CD14-positive monocyte (primary cell): ENCODE data around the gene STK32B. TPM values are rescaled to one million over a fixed set of nuclear protein-coding genes. Genes with fewer than 3 reads are reported as not detected.

ENCODE experiments used
- DNase-seq, 3 donors: peaks; one replicate each; pipeline ENCODE4 v3.0.0-alpha.2; 2011 to 2022
- H2AFZ ChIP-seq: 2 replicates; pipeline ENCODE4 v1.6.0; 2012; ENCODE audit warnings: mild to moderate bottlenecking, low read depth, low read length, inconsistent platforms; ENCODE audit not compliant: insufficient read depth, poor library complexity, severe bottlenecking
- H3K27ac ChIP-seq, 2 donors: 1 replicate in 1 of 2; 2 replicates in 1 of 2; pipeline ENCODE4 v1.5.1; 2012 to 2013; ENCODE audit warnings: low read length in 2 of 2, control low read depth in 1 of 2, inconsistent platforms in 1 of 2, low read depth in 1 of 2, mild to moderate bottlenecking in 1 of 2
- H3K27me3 ChIP-seq, 2 donors: one replicate each; pipeline versions ENCODE4 v1.6.0 to v1.6.1; 2011 to 2013; ENCODE audit warnings: low read length in 2 of 2; ENCODE audit not compliant: control insufficient read depth in 2 of 2, insufficient read depth in 2 of 2
- H3K36me3 ChIP-seq, 2 donors: replicated peaks in 1 of 2; 1 replicate in 1 of 2; 2 replicates in 1 of 2; pipeline versions ENCODE4 v1.5.1 to v1.6.1; 2012 to 2013; ENCODE audit warnings: low read length in 2 of 2, control low read depth in 1 of 2, inconsistent platforms in 1 of 2, mild to moderate bottlenecking in 1 of 2; ENCODE audit not compliant: insufficient read depth in 2 of 2, control insufficient read depth in 1 of 2
- H3K4me1 ChIP-seq, 2 donors: 1 replicate in 1 of 2; 2 replicates in 1 of 2; pipeline versions ENCODE4 v1.5.1 to v1.6.1; 2012 to 2013; ENCODE audit warnings: low read length in 2 of 2, control low read depth in 1 of 2, inconsistent platforms in 1 of 2, mild to moderate bottlenecking in 1 of 2, moderate library complexity in 1 of 2; ENCODE audit not compliant: insufficient read depth in 2 of 2, control insufficient read depth in 1 of 2
- H3K4me2 ChIP-seq: replicated peaks from 2 replicates; pipeline ENCODE3; 2012; ENCODE audit warnings: low read length, moderate library complexity, mild to moderate bottlenecking; ENCODE audit not compliant: poor library complexity, severe bottlenecking; ENCODE audit errors: extremely low read depth
- H3K4me3 ChIP-seq, 3 experiments: fragments of 200-600 bp in 1 of 3; sonication (generic) in 1 of 3; replicated peaks in 1 of 3; 1 replicate in 2 of 3; 2 replicates in 1 of 3; pipeline ENCODE4 v1.5.1; 2011 to 2013; ENCODE audit warnings: low read length in 3 of 3, mild to moderate bottlenecking in 3 of 3, control low read depth in 2 of 3, low read depth in 2 of 3, inconsistent platforms in 1 of 3, moderate library complexity in 1 of 3
- H3K79me2 ChIP-seq: 2 replicates; pipeline ENCODE4 v1.6.0; 2012; ENCODE audit warnings: mild to moderate bottlenecking, control low read depth, inconsistent platforms, low read length, moderate library complexity; ENCODE audit not compliant: insufficient read depth
- H3K9ac ChIP-seq: 2 replicates; pipeline ENCODE4 v1.6.0; 2017; ENCODE audit warnings: low read length, mild to moderate bottlenecking; ENCODE audit not compliant: insufficient read depth, poor library complexity, severe bottlenecking
- H3K9me3 ChIP-seq, 2 donors: replicated peaks in 1 of 2; 1 replicate in 1 of 2; 2 replicates in 1 of 2; pipeline versions ENCODE4 v1.5.1 to v1.6.1; 2012 to 2013; ENCODE audit warnings: low read length in 2 of 2, control low read depth in 1 of 2; ENCODE audit not compliant: control insufficient read depth in 1 of 2, insufficient read depth in 1 of 2
- H4K20me1 ChIP-seq: 2 replicates; pipeline ENCODE4 v1.6.0; 2012; ENCODE audit warnings: mild to moderate bottlenecking, low read length, control low read depth, moderate library complexity; ENCODE audit not compliant: insufficient read depth
- H3K27ac Mint-ChIP-seq, 7 donors: one replicate each; pipeline ENCODE4 v1.8.0; 2020; ENCODE audit warnings: mild to moderate bottlenecking in 7 of 7, mixed read lengths in 7 of 7, moderate library complexity in 6 of 7, inconsistent platforms in 2 of 7
- H3K27me3 Mint-ChIP-seq, 3 donors: one replicate each; pipeline ENCODE4 v1.8.0; 2021 to 2022; ENCODE audit warnings: low read depth in 3 of 3, mild to moderate bottlenecking in 3 of 3, mixed read lengths in 3 of 3, moderate library complexity in 3 of 3, inconsistent platforms in 1 of 3
- H3K36me3 Mint-ChIP-seq, 2 donors: one replicate each; pipeline ENCODE4 v1.8.0; 2020; ENCODE audit warnings: mixed read lengths in 2 of 2, inconsistent platforms in 1 of 2, mild to moderate bottlenecking in 1 of 2
- H3K4me1 Mint-ChIP-seq: one replicate; pipeline ENCODE4 v1.8.0; 2020; ENCODE audit warnings: mild to moderate bottlenecking, mixed read lengths
- H3K4me3 Mint-ChIP-seq, 2 donors: one replicate each; pipeline ENCODE4 v1.8.0; 2020; ENCODE audit warnings: mild to moderate bottlenecking in 2 of 2, mixed read lengths in 2 of 2, moderate library complexity in 1 of 2
- H3K9me3 Mint-ChIP-seq, 7 donors: one replicate each; pipeline ENCODE4 v1.8.0; 2020 to 2022; ENCODE audit warnings: mixed read lengths in 7 of 7, mild to moderate bottlenecking in 6 of 7, moderate library complexity in 6 of 7, inconsistent platforms in 2 of 7
- CTCF ChIP-seq: fragments of 200-600 bp; IDR thresholded peaks from one replicate; pipeline ENCODE4 v1.8.0; 2022; ENCODE audit warnings: antibody characterized with exemption, mild to moderate bottlenecking
- WGBS: methylation state at CpG from one replicate; pipeline ENCODE4 v1.1.5; 2013; ENCODE audit warnings: missing lambda C conversion rate; ENCODE audit not compliant: insufficient coverage; 5-methylcytosine and 5-hydroxymethylcytosine counted together
- intact Hi-C, 2 donors: fragments of 100-400 bp; cut with micrococcal nuclease; formaldehyde crosslinking; loops; one replicate each; pipeline versions ENCODE4 v1.15.0 to v1.15.1; 2023
- polyA plus RNA-seq, 3 donors: library from polyadenylated mRNA; depleted of rRNA in 1 of 3; unstranded in 2 of 3; stranded (reverse) in 1 of 3; fragments of 300-500 nt in 2 of 3; fragments of >200 nt in 1 of 3; fragmentation: Illumina TruSeq in 2 of 3; gene quantifications; 1 replicate in 2 of 3; 2 replicates in 1 of 3; pipeline ENCODE4 v1.2.3, GENCODE V29; 2012 to 2021

Gene STK32B
- polyA plus RNA-seq, 3 donors = 0.61 to 1.7 (median 0.75) TPM

- Histone ChIP-seq H3K9ac (no peak overlapping the region), H3K27me3 (no peaks in the 10 kb centered on the region), H3K4me2 (no peak overlapping the region), H3K9me3 (peaks cover 15 to 22% of the 10 kb centered on the region in 2 donors), H3K36me3 (no peaks in the 10 kb centered on the region), H2AFZ (no peak overlapping the region), H3K27ac (no peak overlapping the region), H4K20me1 (no peaks in the 10 kb centered on the region), H3K4me1 (no peaks in the 10 kb centered on the region), H3K79me2 (no peaks in the 10 kb centered on the region), H3K4me3 (no peak overlapping the region)
- intact Hi-C loops = no loop called here
- Mint-ChIP-seq H3K4me1 (no peaks in the 10 kb centered on the region), H3K27ac (no peak overlapping the region), H3K27me3 (peaks cover 0 to 5% (median 2%) of the 10 kb centered on the region in 3 donors), H3K9me3 (peaks cover 0 to 35% (median 18%) of the 10 kb centered on the region in 7 donors), H3K36me3 (no peaks in the 10 kb centered on the region), H3K4me3 (no peak overlapping the region)
- TF ChIP-seq CTCF = no peak
- WGBS = 90% methylated on average over 10 of the region's 12 CpGs
- no peak for DNase-seq
Observed at GRCh38 chr4:5218376-5219069, 167.2 kb downstream of the STK32B start.

DNA sequence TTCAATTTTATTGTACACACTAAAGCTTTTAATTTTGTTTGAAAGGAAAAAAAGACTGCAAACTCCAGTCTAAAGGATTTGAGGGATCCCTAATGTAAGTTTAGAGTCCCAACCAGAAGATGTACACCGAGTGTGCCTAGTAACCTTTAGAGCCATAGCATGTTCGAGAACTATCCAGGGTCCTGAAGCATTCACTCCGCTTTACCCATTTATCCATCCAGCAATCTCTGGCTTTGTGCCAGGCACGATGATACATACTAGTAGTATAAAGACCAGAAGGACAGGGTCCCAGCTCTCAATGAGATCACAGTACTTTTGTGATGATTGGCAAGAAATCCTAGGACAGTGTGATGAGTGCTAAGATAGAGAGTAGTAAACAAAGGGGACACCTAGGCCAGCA, 168.7 kb downstream of the STK32B start:
- TF ChIP-seq CTCF = no peak

More for the DNA sequence above, 168.7 kb downstream of the STK32B start:
- intact Hi-C loops = no loop called here
- H2AFZ ChIP-seq = no peak overlapping the region
- H3K4me3 Mint-ChIP-seq = no peak overlapping the region
- no peak overlapping the region for H3K27ac Mint-ChIP-seq
- peaks cover 0 to 2% (median 2%) of the 10 kb centered on the region in 3 donors for H3K27me3 Mint-ChIP-seq
- H3K4me3 ChIP-seq = no peak overlapping the region
- no peak for DNase-seq
- no peaks in the 10 kb centered on the region for H3K36me3 ChIP-seq
- H3K9me3 Mint-ChIP-seq = peaks cover 0 to 35% (median 18%) of the 10 kb centered on the region in 7 donors
- no peaks in the 10 kb centered on the region for H3K36me3 Mint-ChIP-seq
- no peak overlapping the region for H3K4me2 ChIP-seq
- no peaks in the 10 kb centered on the region for H3K79me2 ChIP-seq
- peaks cover 15 to 22% of the 10 kb centered on the region in 2 donors for H3K9me3 ChIP-seq
- no peaks in the 10 kb centered on the region for H3K27me3 ChIP-seq
- H4K20me1 ChIP-seq = no peaks in the 10 kb centered on the region
- no peaks in the 10 kb centered on the region for H3K4me1 ChIP-seq
- 60% methylated on average over 1 of the region's 4 CpGs for WGBS
- no peak overlapping the region for H3K27ac ChIP-seq
- H3K9ac ChIP-seq = no peak overlapping the region
- H3K4me1 Mint-ChIP-seq = no peaks in the 10 kb centered on the region
